NCI-H2107 treated with DMSO at 0.1 percent for 48 hours (cell line): Measurements from ENCODE around the gene ABCG2.
"Not testable (repeated sequence)": the region's sequence is repeated elsewhere in the genome, so short reads cannot be mapped to it uniquely, and the experiment has no call there.

ENCODE experiments used
- DNase-seq: peaks from one replicate; lab custom pipeline; 2025; ENCODE audit not compliant: unreplicated experiment; lab: John Stamatoyannopoulos, UW

ABCG2 gene

DNA sequence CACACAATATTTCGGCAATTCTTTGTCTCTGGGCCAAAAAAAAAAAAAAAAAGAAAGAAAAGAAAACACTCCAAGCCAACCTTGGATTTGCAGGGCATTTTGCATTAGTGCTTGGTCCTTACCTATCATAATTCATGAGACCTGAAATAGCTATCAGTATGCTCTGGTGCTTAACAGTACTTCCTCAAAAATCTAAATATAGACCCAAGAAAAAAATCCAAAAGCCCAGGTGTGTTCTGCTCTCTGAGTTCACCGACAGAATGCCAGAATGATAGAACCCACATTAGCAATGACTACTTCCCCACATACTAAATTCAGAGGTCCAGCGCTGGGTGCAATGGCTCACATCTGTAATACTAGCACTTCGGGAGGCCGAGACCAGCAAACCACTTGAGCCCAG, 42.9 kb downstream of the ABCG2 start:
- no peak for DNase-seq

DNA sequence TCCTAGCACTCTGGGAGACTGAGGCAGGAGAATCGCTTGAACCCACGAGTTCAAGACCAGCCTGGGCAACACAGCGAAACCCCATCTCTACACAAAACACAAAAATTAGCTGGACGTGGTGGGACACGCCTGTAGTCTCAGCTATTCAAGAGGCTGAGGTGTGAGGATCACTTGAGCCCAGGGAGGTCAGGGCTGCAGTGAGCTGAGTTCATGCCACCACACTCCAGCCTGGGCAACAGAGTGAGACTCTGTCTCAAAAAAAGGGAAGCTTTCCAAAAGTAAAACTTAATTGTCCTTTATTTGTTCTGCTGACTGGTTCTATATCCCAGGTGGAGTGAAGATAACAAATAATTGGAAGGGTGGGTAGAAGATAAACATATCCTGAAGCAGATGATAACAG, 45.6 kb downstream of the ABCG2 start:
- no peak for DNase-seq

DNA sequence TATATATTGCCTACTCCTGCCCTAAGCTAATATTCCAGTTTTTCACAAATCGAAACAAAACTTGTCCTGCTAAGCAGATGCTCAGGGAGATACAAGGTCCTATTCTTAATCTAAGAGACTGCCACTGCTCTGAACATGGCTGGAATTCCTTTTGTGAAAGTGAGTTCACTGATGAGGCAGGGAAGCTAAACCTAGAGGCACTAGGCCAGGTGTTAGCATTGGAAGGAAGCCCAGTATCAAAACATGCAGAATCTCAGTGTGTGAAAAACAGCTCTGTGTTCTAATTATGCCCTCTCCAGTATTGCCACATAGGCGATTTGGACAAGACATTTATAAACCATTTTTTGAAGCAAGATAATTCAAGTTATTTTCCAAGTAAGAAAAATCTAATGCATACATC, 47.6 kb downstream of the ABCG2 start:
- DNase-seq, result no peak

DNA sequence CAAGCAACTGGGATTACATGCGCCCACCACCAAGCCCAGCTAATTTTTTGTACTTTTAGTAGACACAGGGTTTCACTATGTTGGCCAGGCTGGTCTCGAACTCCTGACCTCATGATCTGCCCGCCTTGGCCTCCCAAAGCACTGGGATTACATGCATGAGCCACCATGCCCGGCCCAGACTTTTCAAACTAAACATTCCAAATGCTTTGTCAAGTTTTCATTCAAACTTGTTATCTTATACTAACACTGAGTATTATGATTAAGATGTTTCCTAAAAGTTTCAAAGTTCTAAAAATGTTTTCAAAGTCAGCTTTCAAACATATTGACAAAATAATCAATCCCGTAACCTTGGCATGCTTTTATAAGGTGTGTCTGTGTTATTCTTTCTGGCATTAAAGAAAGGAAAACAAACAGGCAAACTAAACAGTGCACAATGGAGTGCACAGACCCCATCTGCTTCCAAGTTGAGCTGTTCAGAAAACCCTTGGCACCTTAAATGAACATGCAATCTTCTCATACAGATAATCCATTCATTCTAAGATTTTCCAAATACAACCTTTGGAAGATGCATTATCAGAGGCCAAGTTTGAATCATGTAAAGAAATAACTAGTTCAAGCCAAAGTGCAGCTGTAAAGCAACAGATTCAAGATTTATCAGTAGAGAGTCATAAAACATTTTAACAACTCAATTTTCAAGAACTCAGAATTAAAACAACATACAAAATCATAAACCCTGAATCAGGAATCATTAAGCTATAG, 49.1 kb downstream of the ABCG2 start:
- no peak for DNase-seq

DNA sequence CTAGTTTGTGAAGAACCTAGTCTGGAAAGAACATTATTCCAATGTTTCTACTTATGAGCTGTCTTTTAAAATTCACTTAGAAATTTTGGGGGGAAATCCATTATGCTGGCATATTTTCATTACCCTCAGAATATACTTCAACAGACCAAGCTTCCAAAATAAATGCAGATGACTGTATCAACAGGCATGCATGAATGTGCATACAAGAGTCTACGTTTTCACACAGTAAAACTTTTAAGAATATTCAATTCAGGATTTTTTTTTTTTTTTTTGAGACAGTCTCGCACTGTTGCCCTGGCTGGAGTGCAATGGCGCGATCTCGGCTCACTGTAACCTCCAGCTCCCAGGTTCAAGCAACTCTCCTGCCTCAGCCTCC, 49.7 kb downstream of the ABCG2 start:
- DNase-seq, result no peak

DNA sequence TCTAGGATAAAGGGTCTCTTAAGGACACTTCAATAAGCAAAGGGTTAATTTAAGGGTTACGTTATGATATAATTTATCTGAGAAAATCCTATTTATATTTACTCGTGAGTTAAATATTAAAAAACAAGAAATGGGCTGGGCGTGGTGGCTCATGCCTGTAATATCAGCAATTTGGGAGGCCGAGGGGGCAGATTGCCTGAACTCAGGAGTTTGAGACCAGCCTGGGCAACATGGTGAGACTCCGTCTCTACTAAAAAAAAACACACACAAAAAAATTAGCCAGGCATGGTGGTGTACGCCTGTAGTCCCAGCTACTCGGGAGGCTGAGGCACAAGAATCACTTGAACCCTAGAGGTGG, 50.4 kb downstream of the ABCG2 start:
- DNase-seq, result not testable (repeated sequence)

DNA sequence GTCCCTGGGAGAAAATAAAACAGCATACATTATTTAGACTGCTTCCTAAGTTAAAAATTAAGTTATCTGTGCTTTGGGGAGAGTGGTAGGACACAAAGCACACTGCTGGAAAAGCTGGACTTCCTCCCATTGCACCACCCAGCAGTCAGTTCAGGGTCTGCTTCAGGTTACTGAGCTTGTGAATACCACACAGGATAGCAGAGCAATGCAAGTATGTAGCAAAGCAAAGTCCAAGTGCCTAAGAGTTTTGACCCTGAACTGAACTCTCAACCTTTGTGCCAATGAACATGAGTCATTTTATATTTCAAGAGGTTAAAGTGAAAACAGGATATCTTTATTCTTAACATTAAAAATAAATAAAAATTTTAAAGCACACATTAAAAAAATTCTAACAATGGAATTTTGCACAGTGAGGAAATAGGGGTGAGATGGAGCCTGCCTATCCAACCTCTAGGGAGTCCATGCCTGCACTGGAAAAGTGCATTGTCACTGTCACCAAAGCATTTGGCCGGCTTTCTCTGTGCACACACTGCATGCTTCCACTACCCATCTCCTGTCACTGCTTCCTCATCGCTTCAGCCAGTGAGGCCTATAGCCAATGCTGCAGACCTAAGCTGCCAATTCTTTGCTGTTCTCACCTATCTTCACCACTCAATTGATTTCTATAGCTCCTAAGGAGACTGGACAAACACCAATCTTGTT, 50.9 kb downstream of the ABCG2 start:
- DNase-seq, result no peak

DNA sequence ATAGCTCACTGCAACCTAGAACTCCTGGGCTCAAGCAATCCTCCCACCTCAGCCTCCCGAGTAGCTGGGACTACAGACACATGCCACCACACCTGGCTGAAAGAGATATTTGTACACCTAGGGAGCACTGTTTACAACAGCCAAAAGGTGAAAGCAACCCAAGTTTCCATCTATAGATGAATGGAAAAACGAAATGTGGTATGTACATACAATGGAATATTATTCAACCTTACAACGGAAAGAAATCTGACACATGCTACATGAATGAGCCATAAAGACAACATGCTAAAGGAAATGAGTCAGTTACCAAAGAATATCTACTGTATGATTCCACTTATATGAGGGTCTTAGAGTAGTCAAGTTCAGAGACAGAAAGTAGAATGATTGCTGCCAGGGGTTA, 52.2 kb downstream of the ABCG2 start:
- no peak for DNase-seq

DNA sequence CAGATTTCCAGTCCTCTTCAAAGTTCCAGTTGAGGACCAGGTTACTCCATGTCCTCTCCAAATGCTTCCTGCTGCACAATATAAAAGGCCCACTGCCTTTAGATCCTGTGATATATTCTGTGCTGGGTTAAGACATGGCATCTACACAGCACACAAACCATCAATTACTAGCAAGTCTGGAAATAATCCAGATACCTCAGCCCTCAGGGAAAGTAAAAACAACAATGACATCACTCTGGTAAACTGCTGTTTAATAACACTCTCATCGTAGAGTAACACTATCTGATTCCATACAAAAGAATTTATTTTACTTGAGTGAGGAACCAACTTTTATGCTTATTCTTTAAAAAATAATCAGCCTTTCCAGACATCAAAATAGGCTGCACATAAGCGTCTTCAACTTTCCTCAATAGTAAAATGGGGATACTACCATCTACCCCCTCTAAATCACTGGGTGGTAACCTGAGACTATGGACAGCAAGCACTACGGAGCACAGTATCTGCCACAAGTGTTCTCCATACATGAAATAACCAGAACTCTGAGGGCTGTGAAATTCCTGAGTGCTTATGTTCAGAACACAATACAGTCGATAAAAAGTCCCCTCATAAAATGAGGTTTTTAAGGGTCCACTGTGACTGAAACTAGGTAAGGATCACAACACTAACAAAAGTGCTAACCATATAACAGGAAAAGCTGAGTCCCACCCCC, 53.4 kb downstream of the ABCG2 start:
- peak; percentile 49 for DNase-seq

DNA sequence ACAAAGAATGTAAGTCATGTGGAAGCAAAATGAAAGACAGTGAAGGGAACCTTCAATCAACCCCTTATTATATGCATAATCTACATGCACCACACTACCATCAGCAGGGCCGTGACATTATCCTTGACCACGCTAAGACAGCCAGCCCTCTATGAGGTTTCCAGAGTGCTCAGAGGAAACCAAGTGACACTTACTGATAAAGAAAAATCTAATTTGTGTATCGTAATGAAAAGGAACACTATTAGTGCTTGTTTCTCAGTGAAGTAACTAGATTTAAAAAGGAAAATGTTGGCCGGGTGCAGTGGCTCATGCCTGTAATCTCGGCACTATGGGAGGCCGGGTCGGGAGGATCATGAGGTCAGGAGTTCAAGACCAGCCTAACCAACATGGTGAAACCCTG, 56.4 kb downstream of the ABCG2 start:
- no peak for DNase-seq

DNA sequence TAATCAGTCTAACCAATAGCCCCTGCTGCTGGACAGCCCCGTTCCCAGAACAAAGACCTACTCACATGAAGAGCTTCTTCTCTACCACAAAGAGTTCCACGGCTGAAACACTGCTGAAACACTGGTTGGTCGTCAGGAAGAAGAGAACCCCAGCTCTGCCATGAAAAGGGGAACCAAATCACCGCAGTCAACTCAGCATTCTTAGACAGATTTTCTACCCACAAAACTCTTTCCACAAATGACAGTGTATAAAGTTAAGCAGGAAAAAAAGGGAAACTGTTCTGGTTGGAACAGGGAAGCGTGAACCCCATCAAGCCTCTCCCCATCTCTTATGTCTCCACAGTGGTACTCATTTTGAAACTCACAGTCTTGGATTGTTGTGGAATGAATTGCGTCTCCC, 57.3 kb downstream of the ABCG2 start:
- DNase-seq, result no peak

DNA sequence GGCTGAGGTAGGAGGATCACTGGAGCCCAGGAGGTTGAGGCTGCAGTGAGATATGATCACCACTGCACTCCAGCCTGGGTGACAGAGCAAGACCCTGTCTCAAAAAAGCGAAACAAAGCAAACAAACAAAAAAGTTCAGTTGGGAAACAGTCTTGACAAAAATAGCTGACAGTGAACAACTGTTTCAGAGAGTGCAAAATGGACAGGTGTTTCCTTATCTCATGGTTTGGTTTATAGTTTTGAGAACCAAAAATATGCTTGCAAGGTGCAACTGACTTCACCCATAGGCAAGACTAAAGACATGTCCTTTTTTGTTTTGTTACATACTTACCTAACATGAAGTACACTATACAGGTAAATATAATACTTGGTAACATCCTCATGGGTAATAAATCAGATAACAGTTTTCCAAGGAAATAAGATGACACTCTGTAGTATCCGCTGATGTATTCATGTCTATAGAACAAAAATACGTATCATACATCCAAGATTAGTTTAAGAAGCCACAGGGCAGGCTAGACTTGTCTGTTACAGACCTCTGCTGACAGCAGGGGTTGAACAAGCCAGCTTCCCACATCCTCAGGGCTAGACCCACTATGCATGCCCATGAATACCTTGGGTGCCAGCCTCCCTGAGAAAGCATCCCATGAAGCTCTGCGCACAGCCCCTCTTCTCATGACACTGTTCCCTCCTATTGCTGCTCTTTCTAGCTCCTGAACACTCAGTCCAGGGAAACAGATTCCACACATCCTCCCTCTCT, 59.3 kb downstream of the ABCG2 start:
- no peak for DNase-seq

DNA sequence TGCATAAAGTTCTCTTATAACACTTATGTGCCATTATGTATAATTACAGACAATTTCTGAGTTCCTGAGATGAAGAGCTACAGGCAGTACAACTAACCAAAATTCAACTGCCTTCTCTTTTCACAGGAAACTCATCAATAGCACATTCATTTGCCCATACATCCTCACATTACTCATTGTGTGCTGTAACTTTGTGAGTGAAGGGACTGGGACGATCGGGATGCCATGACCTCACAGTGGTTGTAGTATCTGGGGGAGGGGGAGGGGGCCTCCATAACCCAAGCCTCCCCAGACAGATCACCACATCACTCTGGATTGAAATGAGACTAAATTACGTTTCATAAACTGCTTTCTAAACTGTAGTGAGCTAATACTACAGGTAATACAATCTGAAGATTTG, 60.7 kb downstream of the ABCG2 start:
- DNase-seq, result no peak

DNA sequence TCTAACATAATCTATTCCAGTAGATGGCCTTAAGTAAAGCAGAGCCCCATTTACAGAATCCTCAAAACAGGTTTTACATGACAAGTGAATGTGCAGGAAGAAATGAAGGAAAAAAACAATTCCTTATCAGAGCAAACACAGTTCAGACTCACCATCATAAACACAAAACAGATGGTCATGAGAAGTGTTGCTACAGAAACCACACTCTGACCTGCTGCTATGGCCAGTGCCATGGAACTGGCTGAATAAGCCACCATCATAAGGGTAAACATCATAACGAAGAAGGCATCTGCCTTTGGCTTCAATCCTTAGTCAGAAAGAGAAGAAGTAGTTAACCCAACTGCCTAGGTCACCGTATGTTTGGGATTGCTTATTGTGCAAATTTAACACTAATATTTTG, 61.1 kb downstream of the ABCG2 start:
- DNase-seq, result no peak

DNA sequence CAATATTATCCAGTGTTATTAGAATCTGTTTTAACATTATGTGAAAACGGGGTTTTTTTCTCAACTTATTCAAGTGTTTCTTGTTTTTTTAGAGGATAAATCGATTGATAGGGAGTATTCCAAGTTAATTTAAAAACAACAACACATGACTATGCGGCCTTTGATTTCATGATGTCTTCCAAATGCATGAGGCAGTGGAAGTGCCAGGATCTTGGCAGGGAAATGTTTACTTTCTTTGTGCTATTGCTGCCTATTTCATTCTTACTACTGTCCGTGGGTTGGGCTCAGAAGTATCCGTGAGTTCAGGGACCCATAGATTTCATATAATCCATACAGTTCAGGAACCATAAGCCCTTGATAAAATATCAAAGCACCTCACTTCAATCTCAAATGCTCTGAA, 64.6 kb downstream of the ABCG2 start:
- no peak for DNase-seq

DNA sequence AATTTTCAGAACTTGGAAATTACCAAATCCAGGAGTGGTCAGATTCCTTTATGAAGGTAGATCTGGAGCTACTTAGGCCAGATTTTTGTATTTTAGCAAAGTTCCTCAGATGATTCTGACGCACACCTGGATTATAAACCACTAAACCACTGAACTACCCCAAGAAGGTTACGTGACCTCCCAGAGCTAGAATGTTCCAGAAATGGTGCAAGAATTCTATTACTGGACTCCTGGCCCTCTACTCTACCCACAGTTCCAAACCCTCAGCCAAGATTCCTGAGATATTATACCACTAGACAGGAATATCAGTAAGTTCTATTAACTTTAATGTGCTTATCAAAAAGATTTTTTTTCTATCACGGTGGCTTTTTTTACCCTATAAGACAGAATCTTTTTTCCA, 67.1 kb downstream of the ABCG2 start:
- no peak for DNase-seq

DNA sequence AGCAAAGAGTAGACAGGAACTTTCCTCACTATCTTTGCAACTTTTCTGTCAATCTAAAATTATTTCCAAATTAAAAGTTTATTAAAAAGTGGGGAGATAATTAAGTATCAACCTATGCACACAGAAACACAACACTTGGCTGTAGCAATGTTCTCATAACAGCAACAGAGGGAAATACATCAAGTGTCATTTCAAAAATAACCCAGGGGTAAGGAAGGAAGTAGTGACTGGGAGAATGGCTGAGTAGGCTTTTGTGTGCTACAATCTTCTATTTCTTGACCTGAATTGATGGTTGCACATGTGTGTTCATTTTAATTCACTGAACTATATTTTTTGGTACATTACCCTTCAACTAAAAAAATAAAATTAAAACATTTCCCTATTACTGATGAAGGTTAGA, 67.5 kb downstream of the ABCG2 start:
- DNase-seq, result no peak

DNA sequence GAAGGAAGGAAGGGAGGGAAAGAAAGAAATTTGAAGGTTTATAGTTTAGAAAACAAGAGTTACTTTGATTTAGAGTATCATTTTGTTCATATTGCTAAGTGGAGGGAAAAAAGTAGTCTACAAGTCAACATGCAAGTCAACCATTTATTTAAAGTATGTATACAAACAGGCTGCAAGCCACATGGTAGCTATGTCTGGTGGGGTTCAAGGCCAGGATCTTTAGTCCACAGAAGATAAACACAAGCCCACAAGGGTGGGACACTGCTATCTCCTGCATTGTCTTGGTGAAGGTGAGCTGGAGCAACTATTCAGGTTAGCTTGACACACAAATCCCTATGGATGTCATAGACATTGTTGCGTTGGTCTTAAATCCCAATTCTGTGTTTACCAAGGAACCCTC, 71.4 kb downstream of the ABCG2 start:
- no peak for DNase-seq

DNA sequence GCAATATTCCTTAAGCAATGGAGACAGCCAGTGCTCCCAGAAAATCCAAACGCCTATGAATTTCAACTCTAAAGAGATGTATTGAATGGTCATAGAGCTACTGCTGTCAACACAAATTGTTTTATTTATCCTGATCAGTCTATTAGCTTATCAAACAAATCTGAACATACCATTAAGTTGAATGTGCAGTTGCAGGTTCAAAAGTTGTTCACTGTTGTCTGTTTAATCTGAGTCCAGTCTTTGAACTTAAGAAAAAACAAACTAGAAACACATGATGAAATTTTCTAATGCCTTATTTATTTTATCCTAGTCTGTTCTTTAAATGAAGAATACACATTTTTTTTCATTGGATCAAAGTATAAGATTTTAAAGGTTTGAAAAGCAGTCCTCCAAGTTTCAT, 77.8 kb downstream of the ABCG2 start:
- no peak for DNase-seq

DNA sequence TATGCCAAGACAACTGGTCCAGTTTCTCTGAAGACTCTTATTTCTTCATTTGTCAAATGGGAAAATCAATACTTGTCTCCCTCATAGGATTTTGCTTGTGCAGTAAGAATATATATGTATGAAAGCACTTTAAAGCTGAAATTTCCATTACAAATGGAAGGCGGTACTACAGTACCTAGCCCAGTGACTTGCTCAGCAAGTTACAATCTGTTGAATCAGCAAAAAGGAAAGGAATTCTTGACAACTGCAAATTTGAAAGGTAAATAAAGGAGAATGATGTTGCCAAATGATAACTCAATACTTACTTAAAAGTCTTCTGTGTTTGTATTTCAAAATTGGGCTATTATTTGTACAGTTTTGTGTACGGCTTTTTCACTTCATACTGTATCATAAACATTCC, 79.9 kb downstream of the ABCG2 start:
- no peak for DNase-seq

DNA sequence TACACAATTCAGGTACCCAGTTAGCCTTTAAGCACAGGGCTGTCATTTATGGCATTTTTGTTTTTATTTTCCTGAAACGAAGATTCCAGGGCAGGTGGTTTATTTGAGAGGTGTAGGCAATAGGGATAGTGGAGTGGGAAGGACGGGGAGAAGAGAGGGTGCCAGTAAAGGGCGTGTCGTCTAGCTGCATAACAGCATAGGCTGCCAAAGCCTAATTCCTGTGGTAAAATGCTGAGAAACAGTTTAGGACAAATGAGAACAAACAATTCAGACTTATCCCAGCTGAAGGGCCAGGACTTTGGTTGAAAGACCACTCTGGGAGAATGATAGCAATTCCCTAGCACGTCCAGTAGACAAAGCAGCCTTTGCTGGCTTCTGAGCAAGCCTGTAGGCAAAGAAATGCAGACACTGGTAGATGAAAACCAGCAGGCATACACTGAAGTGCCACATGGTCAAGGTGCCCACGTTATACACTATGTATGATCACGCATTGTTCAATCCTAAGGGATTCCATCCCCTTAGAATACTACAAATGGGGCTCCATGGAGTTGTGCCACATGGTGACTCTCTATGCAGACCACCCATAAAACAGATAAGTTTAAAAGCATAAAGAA, 80.4 kb downstream of the ABCG2 start:
- DNase-seq, result no peak
